ENCODE data around the gene IL12RB2.

Gene IL12RB2

DNA sequence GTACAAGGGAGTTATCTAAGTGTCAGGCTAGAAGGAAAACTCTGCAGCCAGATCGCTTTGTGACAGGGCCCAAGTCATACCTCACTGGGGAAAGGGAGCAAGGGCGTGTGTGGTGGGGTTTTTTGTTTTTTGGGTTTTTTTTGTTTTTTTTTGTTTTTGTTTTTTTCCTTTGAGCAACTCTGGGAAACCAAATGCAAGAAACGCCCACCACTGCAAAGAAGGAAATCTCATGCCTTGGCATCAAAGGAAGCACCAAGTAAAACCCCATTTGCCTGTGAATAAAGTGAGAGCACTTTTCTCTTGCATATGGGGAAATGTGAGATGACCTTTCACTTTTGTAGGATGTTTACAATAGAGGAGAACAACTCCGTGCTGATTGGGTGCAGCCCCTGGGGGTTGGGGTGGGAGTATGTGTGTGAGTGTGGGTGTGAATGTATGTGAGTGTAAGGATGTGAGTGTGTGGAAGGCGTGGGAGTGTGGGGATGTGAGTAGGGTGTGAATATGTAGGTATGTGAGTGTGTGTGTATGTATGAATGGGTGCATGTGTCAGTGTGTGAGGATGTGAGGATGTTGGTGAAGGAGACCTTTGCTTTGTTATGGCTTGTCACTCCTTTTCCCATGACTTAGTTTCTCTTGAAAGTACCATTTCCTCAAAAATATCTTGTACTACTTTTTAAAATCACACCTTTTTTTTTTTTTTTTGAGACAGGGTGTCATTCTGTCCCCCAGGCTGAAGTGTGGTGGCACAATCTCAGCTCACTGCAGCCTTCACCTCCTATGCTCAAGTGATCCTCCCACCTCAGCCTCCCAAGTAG, 34.6 kb downstream of the IL12RB2 start:
- no peak for DNase-seq (ENCODE audit: low read depth, low spot score)

DNA sequence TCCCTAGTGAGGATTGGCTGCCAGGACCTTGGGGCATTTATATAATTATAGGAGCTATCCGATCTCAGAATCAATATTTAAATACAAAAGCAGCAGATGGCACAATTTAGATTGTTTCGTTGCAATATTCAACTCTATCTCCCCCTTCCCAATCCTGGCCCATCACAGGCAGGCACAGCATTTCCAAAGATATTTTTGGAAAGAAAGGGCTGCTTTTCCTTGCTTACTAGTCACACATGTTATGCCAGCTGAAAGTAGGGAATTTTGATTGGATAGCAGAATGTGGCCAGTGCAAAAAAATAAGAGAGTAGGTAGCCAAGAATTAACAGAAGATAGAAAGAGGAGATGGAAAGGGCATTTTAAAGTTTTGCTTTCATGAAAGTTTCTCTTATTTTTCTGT, 37.9 kb downstream of the IL12RB2 start:
- no peak for DNase-seq (ENCODE audit: low read depth, low spot score)
- no peak overlapping the region for H3K4me3 ChIP-seq (ENCODE audit: low read length)

More for the DNA sequence above, 34.6 kb downstream of the IL12RB2 start:
- H3K4me3 ChIP-seq (ENCODE audit: low read length) = no peak overlapping the region

DNA sequence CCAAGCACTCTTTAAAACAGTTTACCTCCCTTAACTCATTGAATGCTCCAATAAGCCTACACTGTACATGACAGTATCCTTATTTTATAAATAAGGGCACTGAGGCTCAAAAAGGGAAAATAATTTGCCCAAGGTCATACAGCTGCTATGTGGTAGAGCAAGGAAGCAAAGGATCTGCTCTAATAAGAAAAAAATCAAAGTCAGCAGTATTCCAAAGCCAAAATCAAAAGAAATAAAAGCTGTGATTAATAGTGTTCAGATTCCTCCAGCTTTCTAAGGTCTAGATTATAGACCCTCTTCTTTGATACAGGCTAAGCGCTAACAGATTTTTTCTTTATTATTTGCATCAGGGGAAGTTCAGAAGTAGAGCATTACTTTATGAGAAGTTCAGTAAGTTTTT, 39.3 kb downstream of the IL12RB2 start:
- no peak for DNase-seq (ENCODE audit: low read depth, low spot score)

DNA sequence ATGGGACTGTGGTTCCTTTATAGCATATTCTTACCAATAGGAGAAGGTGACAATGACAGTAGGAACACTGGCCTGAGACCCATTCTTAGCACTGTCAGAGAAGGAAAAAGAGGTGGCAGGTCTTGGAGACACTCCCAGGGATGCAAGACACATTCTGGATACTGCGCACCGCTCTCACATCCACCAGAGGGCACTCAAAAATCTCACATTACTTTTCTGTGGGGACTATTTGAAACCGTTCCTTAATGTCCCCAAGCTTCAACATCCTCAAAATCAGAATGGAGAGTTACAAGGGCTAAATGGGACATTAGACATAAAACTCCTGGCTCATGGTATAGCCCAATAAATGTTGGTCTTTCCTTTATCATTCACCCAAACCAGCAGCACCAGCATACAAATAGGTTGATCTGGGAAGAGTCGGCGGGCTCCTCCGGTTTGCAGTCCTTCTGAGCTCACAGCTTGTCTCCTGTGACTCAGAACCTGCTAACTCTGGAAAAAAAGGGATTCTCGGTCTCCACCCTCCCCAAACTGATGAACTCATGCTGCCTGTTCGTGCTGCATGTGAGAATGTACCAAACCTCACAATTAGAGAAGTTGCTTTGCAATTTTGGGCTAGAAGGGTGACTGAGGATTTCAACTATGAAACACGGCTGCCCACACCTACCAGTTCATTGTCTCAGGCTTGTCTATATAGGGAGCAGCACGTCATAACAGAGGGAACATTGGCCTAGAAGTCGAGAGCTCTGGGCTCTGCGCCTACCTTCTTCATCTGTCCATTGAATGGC, 40.2 kb downstream of the IL12RB2 start:
- DNase-seq (ENCODE audit: low read depth, low spot score) = peak; percentile 45
- H3K4me3 ChIP-seq (ENCODE audit: low read length) = no peak overlapping the region

More for the DNA sequence above, 39.3 kb downstream of the IL12RB2 start:
- H3K4me3 ChIP-seq (ENCODE audit: low read length) = no peak overlapping the region

DNA sequence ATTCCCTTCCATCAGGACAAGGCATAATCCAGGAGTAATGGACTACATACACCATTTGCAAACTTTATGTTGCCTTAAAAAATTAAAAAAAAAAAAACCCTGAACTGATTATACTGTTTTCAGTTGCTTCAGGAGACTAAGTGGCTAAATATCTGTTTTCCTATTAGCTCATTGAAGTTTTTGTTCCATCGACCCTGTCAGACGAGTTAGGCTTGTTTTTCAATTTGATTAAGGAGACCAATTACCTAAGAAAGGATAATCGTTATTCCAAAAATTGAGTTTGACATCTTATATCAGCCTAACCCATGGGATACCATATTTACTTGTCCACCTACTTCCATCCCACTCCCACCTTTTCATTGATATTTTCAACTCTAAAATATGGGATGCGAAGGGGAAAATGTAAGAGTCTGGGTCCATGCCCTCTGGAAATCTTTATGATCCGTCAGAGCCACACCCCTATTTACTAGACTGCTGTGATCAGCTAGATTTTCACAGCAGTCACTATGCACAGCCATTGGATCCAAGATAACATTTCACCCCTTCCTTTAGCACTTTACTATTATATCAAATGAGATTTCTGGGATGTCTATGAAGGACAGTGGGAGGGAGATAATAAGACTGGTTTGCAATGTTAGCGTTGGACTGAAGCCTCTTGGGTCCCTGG, 41.0 kb downstream of the IL12RB2 start:
- no peak for DNase-seq (ENCODE audit: low read depth, low spot score)
- no peak overlapping the region for H3K4me3 ChIP-seq (ENCODE audit: low read length)

DNA sequence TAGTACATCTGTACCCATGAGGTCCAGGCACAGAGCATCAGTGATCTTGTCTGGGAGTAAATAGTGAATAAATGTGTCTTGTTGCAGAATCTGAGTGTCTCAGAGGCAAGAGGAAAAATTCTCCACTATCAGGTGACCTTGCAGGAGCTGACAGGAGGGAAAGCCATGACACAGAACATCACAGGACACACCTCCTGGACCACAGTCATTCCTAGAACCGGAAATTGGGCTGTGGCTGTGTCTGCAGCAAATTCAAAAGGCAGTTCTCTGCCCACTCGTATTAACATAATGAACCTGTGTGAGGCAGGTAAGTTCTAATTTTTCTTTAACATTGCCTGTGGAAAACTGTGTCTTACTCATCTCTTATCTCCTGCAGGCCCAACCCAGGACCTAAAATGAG, 43.1 kb downstream of the IL12RB2 start:
- DNase-seq (ENCODE audit: low read depth, low spot score) = no peak
- H3K4me3 ChIP-seq (ENCODE audit: low read length) = no peak overlapping the region

DNA sequence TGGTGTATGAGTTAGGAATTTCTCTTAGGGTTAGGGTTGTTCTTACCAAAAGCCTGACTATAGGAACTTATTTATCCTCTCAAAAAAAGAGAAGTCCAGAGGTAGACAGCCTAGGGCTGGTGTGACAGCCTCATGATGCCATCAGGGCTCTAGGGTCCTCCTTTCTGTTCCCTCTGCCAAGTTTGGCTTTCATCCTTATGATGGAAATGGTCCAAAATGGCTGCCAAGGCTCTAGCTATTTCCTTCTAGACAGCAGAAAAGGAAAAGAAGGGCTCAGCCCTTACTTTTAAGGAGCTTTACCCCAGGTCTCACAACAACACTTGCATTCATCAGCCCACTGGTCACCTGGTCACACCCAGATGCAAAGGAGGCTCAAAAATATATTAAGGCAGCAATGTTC, 44.5 kb downstream of the IL12RB2 start:
- H3K4me3 ChIP-seq (ENCODE audit: low read length) = no peak overlapping the region
- DNase-seq (ENCODE audit: low read depth, low spot score) = no peak

DNA sequence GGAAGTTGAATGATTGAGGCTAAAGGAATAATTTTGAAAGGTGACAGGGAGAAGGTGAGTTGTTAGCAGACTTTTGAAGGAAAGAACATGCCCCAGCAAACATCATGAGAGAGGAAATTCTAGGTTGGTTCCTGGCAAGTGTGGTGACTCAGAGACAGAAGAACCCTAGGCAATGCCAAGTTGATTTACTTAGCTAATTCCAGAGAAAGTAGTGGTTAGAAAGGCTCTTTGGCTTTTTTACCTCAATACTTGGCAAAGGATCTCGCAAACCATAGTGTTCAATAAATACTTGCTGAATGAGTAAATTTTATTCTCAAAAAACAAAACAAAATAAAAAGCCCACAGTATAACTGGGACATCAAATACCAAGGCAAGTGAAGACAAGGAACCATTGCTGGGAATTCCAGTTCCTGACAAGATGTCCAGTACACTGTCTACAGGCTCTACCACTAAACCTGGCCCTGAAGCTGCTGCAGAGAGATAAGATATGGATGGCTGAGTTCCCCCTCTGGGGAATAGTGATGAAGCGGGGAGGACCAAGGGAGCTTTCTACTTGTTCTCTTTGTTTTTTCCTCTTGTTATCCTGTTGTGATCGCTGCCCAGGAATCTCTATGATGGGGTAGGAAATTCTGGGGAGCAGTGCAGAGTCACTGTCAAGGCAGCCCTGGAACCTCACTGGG, 48.2 kb downstream of the IL12RB2 start:
- H3K4me3 ChIP-seq (ENCODE audit: low read length) = no peak overlapping the region
- DNase-seq (ENCODE audit: low read depth, low spot score) = no peak

DNA sequence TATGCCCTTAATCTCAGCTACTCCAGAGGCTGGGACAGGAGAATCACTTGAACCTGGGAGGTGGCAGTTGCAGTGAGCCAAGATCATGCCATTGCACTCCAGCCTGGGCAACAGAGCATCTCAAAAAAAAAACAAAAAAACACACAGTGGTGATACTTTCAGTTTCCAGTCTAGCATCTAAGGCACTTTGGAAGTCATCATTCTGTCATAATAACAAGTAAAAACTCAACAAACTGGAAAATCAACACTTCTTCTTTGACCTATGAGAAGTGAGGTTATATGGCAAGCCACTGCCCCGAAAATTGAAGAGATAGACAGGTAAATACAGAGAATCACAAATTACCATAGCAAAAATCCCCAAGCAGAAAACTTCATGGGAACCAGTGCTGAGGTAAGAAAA, 51.9 kb downstream of the IL12RB2 start:
- no peak overlapping the region for H3K4me3 ChIP-seq (ENCODE audit: low read length)
- no peak for DNase-seq (ENCODE audit: low read depth, low spot score)

DNA sequence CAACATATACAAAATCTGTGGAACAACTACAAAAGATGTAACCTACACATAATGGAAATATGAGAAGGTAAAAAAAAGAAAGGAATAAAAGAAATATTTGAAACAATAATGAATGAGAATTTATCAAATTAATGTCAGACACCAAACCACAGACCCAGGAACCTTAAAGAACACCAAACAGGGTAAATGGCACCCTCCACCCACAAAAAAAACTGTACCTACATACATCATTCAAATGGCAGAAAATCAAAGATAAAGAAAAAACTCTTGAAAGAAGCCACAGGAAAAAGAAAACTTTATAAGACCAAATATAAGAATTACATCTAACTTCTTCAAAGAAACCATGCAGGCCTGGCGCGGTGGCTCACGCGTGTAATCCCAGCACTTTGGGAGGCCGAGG, 54.0 kb downstream of the IL12RB2 start:
- DNase-seq (ENCODE audit: low read depth, low spot score) = peak; percentile 69
- no peak overlapping the region for H3K4me3 ChIP-seq (ENCODE audit: low read length)

DNA sequence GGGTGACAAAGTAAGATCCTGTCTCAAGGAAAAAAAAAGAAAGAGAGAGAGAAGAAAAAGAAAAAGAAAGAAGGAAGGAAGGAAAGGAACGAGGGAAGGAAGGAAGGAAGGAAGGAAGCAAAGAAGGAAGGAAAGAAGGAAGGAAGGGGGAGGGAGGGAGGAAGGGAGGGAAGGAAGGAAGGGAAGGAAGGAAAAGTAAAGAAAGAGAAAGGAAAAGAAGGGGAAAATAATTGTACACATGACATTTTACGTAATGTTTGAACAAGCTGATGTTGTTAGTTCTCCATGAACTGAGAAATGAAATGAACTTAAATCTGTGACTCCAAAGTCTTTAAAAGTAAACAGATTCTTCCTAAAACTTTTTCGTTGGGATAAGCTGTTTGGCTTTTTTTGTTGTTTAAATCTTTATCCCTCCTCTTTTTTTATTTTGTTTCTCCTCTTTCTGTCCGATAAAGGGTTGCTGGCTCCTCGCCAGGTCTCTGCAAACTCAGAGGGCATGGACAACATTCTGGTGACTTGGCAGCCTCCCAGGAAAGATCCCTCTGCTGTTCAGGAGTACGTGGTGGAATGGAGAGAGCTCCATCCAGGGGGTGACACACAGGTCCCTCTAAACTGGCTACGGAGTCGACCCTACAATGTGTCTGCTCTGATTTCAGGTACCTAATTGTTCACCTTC, 59.8 kb downstream of the IL12RB2 start:
- H3K4me3 ChIP-seq (ENCODE audit: low read length) = no peak overlapping the region
- no peak for DNase-seq (ENCODE audit: low read depth, low spot score)

DNA sequence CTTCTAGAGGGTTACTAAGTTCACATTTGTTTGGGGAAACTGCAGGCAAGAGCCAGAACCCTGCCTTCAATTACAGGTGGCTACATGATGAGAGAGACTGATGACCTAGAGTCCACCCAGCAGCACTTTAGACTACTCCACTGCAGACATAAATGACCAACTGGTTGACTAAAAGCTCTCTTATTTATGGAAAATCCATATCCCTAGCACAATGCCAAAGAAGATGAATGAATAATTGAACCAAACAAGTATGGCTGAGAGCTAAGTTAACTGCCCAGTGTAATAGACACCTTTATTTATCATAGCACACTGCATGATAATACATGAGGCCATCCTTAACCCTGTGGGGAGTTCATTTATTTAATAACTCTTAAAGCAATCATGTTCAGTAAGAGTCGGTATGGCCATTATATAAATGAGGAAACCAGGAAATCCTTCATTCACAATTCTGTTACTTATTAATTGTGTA, 60.4 kb downstream of the IL12RB2 start:
- no peak for DNase-seq (ENCODE audit: low read depth, low spot score)
- H3K4me3 ChIP-seq (ENCODE audit: low read length) = no peak overlapping the region

DNA sequence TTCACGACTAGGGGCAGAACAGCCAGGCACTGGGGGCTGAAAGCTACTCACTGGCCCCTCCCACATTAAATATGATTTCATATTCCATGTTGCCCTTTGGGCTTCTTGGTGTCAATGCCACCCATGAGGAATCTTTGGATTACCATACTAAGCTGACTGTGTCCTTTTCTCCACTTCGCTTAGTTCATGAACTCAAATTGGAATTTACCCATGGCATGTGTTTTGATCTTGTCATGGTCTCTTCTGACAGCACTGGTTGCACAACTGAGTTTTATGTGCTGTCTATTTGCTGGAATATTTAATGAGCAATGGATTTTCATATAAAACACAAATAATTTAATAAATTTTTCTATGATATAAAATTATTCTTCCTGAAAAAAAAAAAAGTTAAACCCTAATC, 63.4 kb downstream of the IL12RB2 start:
- no peak for DNase-seq (ENCODE audit: low read depth, low spot score)

DNA sequence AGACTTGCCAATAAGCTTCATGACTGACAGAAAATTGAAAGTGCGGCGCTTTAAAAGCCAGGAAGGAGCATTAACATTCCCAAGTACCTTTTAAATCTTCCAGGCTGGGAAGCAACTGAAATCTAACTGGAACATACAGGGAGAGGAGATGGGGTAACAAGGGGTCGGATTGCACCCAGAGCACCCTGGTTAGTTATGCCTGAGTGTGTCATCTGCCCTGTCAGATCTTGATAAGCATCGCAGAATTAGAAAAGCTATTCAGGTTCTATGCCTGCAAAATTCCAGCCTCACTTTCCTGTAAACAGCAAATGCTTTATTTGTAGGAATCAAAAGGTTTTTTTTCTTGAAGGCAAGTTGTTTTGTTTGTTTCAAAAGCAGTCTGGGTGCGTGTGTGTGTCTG, 64.0 kb downstream of the IL12RB2 start:
- no peak for DNase-seq (ENCODE audit: low read depth, low spot score)
- H3K4me3 ChIP-seq (ENCODE audit: low read length) = no peak overlapping the region

More for the DNA sequence above, 63.4 kb downstream of the IL12RB2 start:
- H3K4me3 ChIP-seq (ENCODE audit: low read length) = no peak overlapping the region

DNA sequence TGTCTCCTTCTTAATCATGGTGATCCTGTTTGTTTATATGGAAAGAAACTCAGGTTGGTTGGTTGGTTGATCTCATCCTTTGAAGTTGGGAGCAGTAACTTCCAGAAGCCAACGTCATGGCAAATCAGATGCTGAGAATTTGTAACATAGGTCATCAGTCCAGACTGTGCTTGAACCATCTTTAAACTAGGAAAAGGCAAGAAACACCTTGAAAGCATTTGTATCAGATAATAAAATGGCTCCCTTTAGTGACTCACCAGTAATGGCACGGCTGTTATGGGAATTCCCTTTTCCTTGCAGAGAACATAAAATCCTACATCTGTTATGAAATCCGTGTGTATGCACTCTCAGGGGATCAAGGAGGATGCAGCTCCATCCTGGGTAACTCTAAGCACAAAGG, 64.5 kb downstream of the IL12RB2 start:
- no peak overlapping the region for H3K4me3 ChIP-seq (ENCODE audit: low read length)
- DNase-seq (ENCODE audit: low read depth, low spot score) = no peak

DNA sequence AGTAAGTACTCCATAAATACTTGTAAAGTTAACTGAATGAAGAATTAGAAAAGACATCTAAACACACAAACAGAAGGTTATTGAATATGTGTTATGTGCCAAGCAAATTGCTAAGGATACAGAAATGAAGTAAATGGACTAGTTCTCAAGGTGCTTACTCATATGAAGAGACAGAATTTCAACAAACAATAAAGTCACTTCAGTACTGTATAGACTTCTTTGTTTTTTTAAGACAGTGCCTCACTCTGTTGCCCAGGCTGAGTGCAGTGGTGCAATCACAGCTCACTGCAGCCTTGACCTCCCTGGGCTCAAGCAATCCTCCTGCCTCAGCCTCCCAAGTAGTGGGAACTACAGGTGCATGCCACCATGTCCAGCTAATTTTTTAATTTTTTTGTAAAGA, 65.2 kb downstream of the IL12RB2 start:
- no peak for DNase-seq (ENCODE audit: low read depth, low spot score)

DNA sequence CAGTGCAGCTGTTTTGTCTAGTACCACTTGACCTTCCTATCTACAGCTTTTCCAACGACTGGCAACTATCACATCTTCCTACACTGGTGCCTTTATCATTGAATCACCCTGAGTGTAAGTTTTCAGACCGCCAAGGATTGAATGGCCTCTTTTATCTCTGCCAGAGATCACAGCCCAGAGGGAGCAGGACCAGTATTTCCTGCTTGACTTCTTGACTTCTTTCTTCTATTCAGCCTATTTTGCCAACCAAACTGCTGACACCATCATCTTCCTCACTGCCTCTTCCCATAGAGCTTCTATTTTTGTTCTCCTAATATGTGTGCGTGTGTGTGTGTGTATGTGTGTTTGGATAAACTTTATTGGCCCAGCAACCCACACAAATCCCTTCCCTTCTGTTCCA, 68.7 kb downstream of the IL12RB2 start:
- H3K4me3 ChIP-seq (ENCODE audit: low read length) = no peak overlapping the region
- no peak for DNase-seq (ENCODE audit: low read depth, low spot score)

More for the DNA sequence above, 65.2 kb downstream of the IL12RB2 start:
- no peak overlapping the region for H3K4me3 ChIP-seq (ENCODE audit: low read length)

DNA sequence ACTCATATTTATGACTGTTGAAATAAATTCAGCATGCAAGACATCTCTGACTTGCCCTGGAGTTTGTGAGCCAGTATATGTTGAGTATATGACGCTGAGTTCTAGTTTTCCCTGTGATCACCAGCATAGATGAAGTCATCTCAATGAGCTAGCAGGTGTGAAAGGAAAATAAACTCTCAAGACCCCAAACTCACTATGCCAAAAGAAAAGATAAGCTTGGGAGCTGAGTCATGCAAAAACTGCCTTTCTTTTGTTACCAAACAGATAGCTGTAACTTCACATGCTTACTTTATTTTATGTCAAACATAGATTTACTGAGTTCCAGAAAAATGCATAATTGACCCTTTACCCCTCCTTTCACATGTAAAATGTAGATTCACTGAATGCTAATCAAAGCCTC, 69.6 kb downstream of the IL12RB2 start:
- no peak for DNase-seq (ENCODE audit: low read depth, low spot score)
- H3K4me3 ChIP-seq (ENCODE audit: low read length) = no peak overlapping the region

DNA sequence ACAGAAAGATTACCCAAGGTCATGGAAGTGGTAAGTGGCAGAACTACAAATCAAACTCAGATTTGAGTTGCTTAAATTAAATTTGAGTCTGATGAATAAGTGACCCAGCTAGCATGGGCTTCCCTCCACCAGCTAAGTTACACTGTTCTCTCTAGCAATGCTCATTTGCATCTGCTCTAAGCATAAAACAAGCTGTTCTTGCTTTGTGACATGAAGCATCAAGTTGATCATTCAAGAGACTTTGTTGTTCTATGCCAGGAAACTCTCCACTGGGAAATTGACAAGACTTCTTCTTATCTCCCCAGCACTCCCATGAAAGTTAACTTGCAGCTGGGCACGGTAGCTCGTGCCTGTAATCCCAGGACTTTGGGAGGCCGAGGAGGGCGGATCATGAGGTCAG, 73.5 kb downstream of the IL12RB2 start:
- H3K4me3 ChIP-seq (ENCODE audit: low read length) = no peak overlapping the region
- no peak for DNase-seq (ENCODE audit: low read depth, low spot score)
